GM12878 (cell line): ENCODE data around the gene SLC15A3. TPM values are rescaled to one million over a fixed set of nuclear protein-coding genes. Genes with fewer than 3 reads are reported as not detected.

Experiments used
- ATAC-seq: fragments of 200-7000 bp; cut with Tn5 transposase; 3 replicates; pipeline ENCODE4 v1.9.1; 2020; ENCODE audit warnings: mild to moderate bottlenecking, moderate library complexity
- BruUV-seq: library from RNA; stranded (reverse); fragments of 400-500 nt; replicated peaks from 2 replicates; lab custom pipeline; 2021; lab: Mats Ljungman, UMichigan
- CTCF ChIA-PET: fragments of 300-600 bp; sonication (Branson Sonifier 250); formaldehyde crosslinking; extraction: SDS; loops from one replicate; lab custom pipeline; 2021; ENCODE audit warnings: inconsistent platforms; lab: Yijun Ruan, JAX
- POLR2A ChIA-PET: fragments of 350-600 bp; formaldehyde crosslinking; extraction: SDS; loops from one replicate; lab custom pipeline; 2021; ENCODE audit warnings: inconsistent platforms; lab: Charles Lee
- RAD21 ChIA-PET: fragments of 300-600 bp; sonication (Branson Sonifier 250); formaldehyde crosslinking; loops from one replicate; lab custom pipeline; 2023; ENCODE audit warnings: antibody characterized with exemption; ENCODE audit not compliant: unreplicated experiment; lab: Charles Lee
- SMC1A ChIA-PET: fragments of 300-600 bp; sonication (Branson Sonifier 250); formaldehyde crosslinking; loops from one replicate; lab custom pipeline; 2023; ENCODE audit not compliant: unreplicated experiment, uncharacterized antibody; lab: Charles Lee
- DNase-seq: peaks from one replicate; pipeline ENCODE4 v3.0.0-alpha.2; 2011; ENCODE audit warnings: low read depth, low spot score
- FAIRE-seq: peaks from 3 replicates; lab custom pipeline; 2011; peaks lifted over from hg19 to GRCh38; lab: Jason Lieb, UNC
- H2AFZ ChIP-seq: 2 replicates; pipeline ENCODE4 v1.6.0; 2011; ENCODE audit warnings: low read depth, low read length, control low read depth; ENCODE audit not compliant: control insufficient read depth
- H3K27ac ChIP-seq: 2 replicates; pipeline ENCODE4 v1.5.1; 2011; ENCODE audit warnings: control low read depth; ENCODE audit not compliant: control insufficient read depth, insufficient read depth
- H3K27me3 ChIP-seq, 2 experiments: replicated peaks in 1 of 2; 2 replicates each; pipeline versions ENCODE4 v1.6.0 to v1.6.1; 2011; ENCODE audit warnings: low read length in 1 of 2; ENCODE audit not compliant: control insufficient read depth in 2 of 2, insufficient read depth in 2 of 2
- H3K36me3 ChIP-seq, 2 experiments: 2 replicates each; pipeline ENCODE4 v1.5.1; 2011; ENCODE audit warnings: low read length in 1 of 2; ENCODE audit not compliant: control insufficient read depth in 2 of 2, insufficient read depth in 2 of 2
- H3K4me1 ChIP-seq: 2 replicates; pipeline ENCODE4 v1.6.1; 2011; ENCODE audit warnings: mild to moderate bottlenecking, low read length, moderate library complexity, mixed read lengths; ENCODE audit not compliant: control insufficient read depth, insufficient read depth
- H3K4me2 ChIP-seq: 2 replicates; pipeline ENCODE4 v1.6.0; 2011; ENCODE audit warnings: control low read depth; ENCODE audit not compliant: control insufficient read depth, insufficient read depth
- H3K4me3 ChIP-seq: fragments of 200-600 bp; sonication (generic); 2 replicates; pipeline ENCODE4 v1.5.1; 2016
- H3K79me2 ChIP-seq: 2 replicates; pipeline ENCODE4 v1.6.0; 2011; ENCODE audit warnings: low read length; ENCODE audit not compliant: control insufficient read depth, insufficient read depth
- H3K9ac ChIP-seq: 2 replicates; pipeline ENCODE4 v1.8.0; 2011; ENCODE audit warnings: low read length, control low read depth, mixed read lengths; ENCODE audit not compliant: control insufficient read depth, insufficient read depth
- H3K9me3 ChIP-seq: replicated peaks from 3 replicates; pipeline ENCODE4 v1.5.1; 2011; ENCODE audit warnings: mild to moderate bottlenecking, low read length; ENCODE audit not compliant: control insufficient read depth, insufficient read depth
- H4K20me1 ChIP-seq: 2 replicates; pipeline ENCODE4 v1.6.0; 2011; ENCODE audit not compliant: control insufficient read depth, insufficient read depth
- BMI1 ChIP-seq: fragments of 450-650 bp; IDR thresholded peaks from 2 replicates; pipeline ENCODE4 v1.6.1; 2016; ENCODE audit warnings: mild to moderate bottlenecking, moderate library complexity, borderline replicate concordance
- HDGF ChIP-seq: fragments of 450-650 bp; IDR thresholded peaks from 2 replicates; pipeline ENCODE4 v1.6.1; 2016; ENCODE audit warnings: antibody characterized with exemption
- NFXL1 ChIP-seq: fragments of 450-650 bp; IDR thresholded peaks from 2 replicates; pipeline ENCODE4 v1.6.1; 2017; ENCODE audit warnings: antibody characterized with exemption, mild to moderate bottlenecking, borderline replicate concordance
- POLR2A ChIP-seq: IDR thresholded peaks from 2 replicates; pipeline ENCODE4 v1.6.1; 2011; ENCODE audit warnings: low read depth, mild to moderate bottlenecking, low read length
- POLR2AphosphoS5 ChIP-seq: IDR thresholded peaks from 2 replicates; pipeline ENCODE4 v1.6.1; 2011; ENCODE audit warnings: mild to moderate bottlenecking, low read length, inconsistent platforms
- POU2F2 ChIP-seq: IDR thresholded peaks from 3 replicates; pipeline ENCODE4 v1.6.1; 2011; ENCODE audit warnings: low read depth, mild to moderate bottlenecking, low read length, borderline replicate concordance
- RAD51 ChIP-seq: fragments of 450-650 bp; IDR thresholded peaks from 2 replicates; pipeline ENCODE4 v1.6.1; 2016; ENCODE audit warnings: moderate library complexity, mild to moderate bottlenecking, inconsistent platforms
- SP1 ChIP-seq: IDR thresholded peaks from one replicate; pipeline ENCODE4 v1.6.1; 2011; ENCODE audit warnings: low read depth, low read length
- STAT3 ChIP-seq: IDR thresholded peaks from 2 replicates; pipeline ENCODE4 v1.6.1; 2011; ENCODE audit warnings: low read depth, low read length, improper control_type of control experiment
- WGBS: methylation state at CpG from one replicate; pipeline ENCODE4 v1.1.6; 2016; ENCODE audit warnings: low lambda C conversion rate; ENCODE audit not compliant: insufficient replicate concordance, insufficient coverage; ENCODE audit errors: missing lambda C conversion rate; 5-methylcytosine and 5-hydroxymethylcytosine counted together
- in situ Hi-C: fragments of 300-500 bp; cut with MboI; formaldehyde crosslinking; loops from 9 replicates; pipeline ENCODE4 v1.14.3; 2018; ENCODE audit warnings: mixed read lengths
- intact Hi-C: fragments of 100-400 bp; cut with micrococcal nuclease; formaldehyde crosslinking; loops from one replicate; pipeline ENCODE4 v1.14.2; 2022; ENCODE audit not compliant: unreplicated experiment
- polyA plus RNA-seq, 11 experiments: library from polyadenylated mRNA; depleted of rRNA in 4 of 11; unstranded in 6 of 11; stranded (reverse) in 5 of 11; fragments of >200 nt; fragmentation: Nextera tagmentation in 4 of 11; fragmentation: Illumina TruSeq in 1 of 11; extraction: Ambion mirVana in 4 of 11; extraction: Trizol in 1 of 11; gene quantifications; 1 replicate in 1 of 11; 2 replicates in 10 of 11; pipeline versions ENCODE4 v1.2.1 to v1.2.3, GENCODE V29; 2011 to 2016; ENCODE audit warnings: inconsistent platforms in 2 of 11, missing spikeins in 2 of 11, low read depth in 1 of 11
- total RNA-seq, 4 experiments: library from RNA; depleted of rRNA in 3 of 4; stranded (reverse); fragments of >200 nt in 3 of 4; fragmentation: Illumina TruSeq in 1 of 4; extraction: Trizol in 1 of 4; gene quantifications; 2 replicates each; pipeline versions ENCODE4 v1.2.1 to v1.2.3, GENCODE V29; 2013 to 2021
- TF ChIP-seq, protein P1 (sequence below): fragments of 450-650 bp; formaldehyde crosslinking; IDR thresholded peaks from 2 replicates; pipeline ENCODE4 v1.4.0; 2022; ENCODE audit warnings: mild to moderate bottlenecking, moderate library complexity
- TF ChIP-seq, protein P2 (sequence below): fragments of 450-650 bp; IDR thresholded peaks from 2 replicates; pipeline ENCODE4 v1.6.1; 2017; ENCODE audit warnings: mild to moderate bottlenecking, low read depth, inconsistent platforms; ENCODE audit not compliant: poor library complexity, severe bottlenecking
- TF ChIP-seq, protein P3 (sequence below): IDR thresholded peaks from 2 replicates; pipeline ENCODE4 v1.6.1; 2012; ENCODE audit warnings: low read length, inconsistent platforms

The SLC15A3 gene
- total and polyA plus RNA-seq, 10 of the 15 experiments (the other 5 are each of a cell fraction or from before 2014, with no cell fraction given): 17.7 to 102 (median 55.8) TPM

DNA sequence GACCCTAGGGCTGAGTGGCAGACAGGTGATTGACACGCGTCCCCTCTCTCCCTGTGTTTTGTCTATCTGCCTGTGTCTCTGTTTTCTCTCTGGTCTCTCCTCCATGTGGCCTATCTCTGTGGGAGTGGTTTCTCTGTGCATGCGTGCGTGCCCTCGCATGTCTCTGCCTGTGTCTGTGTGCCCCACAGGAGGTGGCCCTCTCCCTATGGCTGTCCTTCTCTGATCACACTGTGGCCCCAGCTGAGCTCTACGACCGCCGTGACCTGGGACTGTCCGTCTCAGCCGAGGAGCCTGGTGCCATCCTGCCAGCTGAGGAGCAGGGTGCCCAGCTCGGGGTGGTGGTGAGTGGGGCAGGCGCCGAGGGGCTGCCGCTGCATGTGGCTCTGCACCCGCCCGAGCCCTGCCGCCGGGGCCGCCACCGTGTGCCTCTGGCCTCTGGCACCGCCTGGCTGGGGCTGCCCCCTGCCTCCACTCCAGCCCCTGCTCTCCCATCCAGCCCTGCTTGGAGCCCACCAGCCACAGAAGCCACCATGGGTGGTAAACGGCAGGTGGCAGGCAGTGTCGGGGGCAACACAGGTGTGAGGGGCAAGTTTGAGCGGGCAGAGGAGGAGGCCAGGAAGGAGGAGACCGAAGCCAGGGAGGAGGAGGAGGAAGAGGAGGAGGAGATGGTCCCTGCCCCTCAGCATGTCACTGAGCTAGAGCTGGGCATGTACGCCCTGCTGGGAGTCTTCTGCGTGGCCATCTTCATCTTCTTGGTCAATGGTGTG lies 16.1 kb downstream of the SLC15A3 start (continued):
- TF ChIP-seq POU2F2: no peak
- TF ChIP-seq HDGF: no peak
- TF ChIP-seq, protein P1, sequence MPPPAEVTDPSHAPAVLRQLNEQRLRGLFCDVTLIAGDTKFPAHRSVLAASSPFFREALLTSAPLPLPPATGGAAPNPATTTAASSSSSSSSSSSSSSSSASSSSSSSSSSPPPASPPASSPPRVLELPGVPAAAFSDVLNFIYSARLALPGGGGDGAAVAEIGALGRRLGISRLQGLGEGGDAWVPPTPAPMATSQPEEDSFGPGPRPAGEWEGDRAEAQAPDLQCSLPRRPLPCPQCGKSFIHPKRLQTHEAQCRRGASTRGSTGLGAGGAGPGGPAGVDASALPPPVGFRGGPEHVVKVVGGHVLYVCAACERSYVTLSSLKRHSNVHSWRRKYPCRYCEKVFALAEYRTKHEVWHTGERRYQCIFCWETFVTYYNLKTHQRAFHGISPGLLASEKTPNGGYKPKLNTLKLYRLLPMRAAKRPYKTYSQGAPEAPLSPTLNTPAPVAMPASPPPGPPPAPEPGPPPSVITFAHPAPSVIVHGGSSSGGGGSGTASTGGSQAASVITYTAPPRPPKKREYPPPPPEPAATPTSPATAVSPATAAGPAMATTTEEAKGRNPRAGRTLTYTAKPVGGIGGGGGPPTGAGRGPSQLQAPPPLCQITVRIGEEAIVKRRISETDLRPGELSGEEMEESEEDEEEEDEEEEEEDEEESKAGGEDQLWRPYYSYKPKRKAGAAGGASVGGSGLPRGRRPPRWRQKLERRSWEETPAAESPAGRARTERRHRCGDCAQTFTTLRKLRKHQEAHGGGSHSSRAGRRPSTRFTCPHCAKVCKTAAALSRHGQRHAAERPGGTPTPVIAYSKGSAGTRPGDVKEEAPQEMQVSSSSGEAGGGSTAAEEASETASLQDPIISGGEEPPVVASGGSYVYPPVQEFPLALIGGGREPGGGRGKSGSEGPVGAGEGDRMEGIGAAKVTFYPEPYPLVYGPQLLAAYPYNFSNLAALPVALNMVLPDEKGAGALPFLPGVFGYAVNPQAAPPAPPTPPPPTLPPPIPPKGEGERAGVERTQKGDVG: no peak
- TF ChIP-seq STAT3: no peak
- TF ChIP-seq RAD51: no peak
- TF ChIP-seq BMI1: no peak

DNA sequence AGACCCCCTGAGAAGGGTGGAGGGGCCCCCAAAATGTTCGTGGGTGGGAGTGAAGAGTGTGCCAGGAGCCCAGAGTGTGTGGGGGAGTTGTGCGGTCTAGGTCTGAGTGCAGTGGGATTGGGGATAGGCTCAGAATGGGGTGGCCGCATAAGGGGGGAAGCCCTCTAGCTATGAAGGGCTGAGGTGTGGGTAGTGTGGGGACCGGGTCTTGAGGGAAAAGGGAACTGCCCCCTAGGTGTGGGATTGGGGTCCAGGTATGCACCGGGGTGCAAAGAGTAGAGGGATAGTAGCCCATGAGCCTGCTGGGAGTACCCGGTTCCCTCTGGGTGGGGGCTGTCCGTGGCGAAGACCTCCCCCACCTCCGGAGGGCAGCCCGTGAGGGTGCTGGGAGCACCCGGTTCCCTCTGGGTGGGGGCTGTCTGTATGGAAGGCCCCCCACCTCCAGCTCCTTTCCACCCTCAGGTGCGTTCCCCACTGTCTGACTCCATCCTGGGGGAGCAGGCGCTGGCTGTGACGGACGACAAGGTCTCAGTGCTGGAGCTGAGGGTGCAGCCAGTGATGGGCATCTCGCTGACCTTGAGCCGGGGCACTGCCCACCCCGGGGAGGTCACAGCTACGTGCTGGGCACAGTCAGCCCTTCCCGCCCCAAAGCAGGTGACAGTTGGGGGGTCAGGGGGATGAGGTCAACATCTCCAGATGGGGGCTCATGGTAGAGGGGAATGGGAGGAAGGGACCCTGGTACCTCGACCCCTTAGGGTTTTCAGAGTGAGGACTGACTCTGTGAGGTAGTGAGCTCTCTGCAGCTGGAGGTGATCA lies 17.0 kb downstream of the SLC15A3 start:
- ChIA-PET POLR2A (no interaction called here), RAD21 (no interaction called here), CTCF (interaction anchor here (0.9 to 1.3 kb wide), 2 partner anchors 19 to 35 kb away, joined by 3 to 4 read pairs; no protein-coding TSS in a partner anchor), SMC1A (no interaction called here)
- Histone ChIP-seq H3K4me3 (no peak overlapping the region), H4K20me1 (no peaks in the 10 kb centered on the region), H3K27me3 (no peaks in the 10 kb centered on the region), H3K9me3 (no peaks in the 10 kb centered on the region), H3K4me2 (no peak overlapping the region), H3K9ac (no peak overlapping the region), H3K27ac (no peak overlapping the region), H3K79me2 (no peaks in the 10 kb centered on the region), H2AFZ (no peak overlapping the region), H3K36me3 (peaks cover 5 to 13% of the 10 kb centered on the region in 2 experiments), H3K4me1 (peaks cover 17% of the 10 kb centered on the region)
- in situ Hi-C loops: no loop called here
- DNase-seq (no peak), FAIRE-seq (no peak), ATAC-seq (peak; percentile 2)
- BruUV-seq: no TSS peak
- WGBS: 32% methylated on average over 21 of the region's 21 CpGs
- intact Hi-C loops: no loop called here
- TF ChIP-seq NFXL1 (no peak), SP1 (no peak), POLR2A (peak; percentile 2; the same call in 1 of the 2 replicates), POLR2AphosphoS5 (peak; percentile 42; the same call in 1 of the 2 replicates)
- TF ChIP-seq, protein P2, sequence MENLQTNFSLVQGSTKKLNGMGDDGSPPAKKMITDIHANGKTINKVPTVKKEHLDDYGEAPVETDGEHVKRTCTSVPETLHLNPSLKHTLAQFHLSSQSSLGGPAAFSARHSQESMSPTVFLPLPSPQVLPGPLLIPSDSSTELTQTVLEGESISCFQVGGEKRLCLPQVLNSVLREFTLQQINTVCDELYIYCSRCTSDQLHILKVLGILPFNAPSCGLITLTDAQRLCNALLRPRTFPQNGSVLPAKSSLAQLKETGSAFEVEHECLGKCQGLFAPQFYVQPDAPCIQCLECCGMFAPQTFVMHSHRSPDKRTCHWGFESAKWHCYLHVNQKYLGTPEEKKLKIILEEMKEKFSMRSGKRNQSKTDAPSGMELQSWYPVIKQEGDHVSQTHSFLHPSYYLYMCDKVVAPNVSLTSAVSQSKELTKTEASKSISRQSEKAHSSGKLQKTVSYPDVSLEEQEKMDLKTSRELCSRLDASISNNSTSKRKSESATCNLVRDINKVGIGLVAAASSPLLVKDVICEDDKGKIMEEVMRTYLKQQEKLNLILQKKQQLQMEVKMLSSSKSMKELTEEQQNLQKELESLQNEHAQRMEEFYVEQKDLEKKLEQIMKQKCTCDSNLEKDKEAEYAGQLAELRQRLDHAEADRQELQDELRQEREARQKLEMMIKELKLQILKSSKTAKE: no peak
- TF ChIP-seq, protein P3, sequence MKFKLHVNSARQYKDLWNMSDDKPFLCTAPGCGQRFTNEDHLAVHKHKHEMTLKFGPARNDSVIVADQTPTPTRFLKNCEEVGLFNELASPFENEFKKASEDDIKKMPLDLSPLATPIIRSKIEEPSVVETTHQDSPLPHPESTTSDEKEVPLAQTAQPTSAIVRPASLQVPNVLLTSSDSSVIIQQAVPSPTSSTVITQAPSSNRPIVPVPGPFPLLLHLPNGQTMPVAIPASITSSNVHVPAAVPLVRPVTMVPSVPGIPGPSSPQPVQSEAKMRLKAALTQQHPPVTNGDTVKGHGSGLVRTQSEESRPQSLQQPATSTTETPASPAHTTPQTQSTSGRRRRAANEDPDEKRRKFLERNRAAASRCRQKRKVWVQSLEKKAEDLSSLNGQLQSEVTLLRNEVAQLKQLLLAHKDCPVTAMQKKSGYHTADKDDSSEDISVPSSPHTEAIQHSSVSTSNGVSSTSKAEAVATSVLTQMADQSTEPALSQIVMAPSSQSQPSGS: 0 out of 2 replicates have a peak, but pooled peaks have one; percentile 15
